ENCODE measurements around the gene ZEB2. TPM values are rescaled to one million over a fixed set of nuclear protein-coding genes. Genes with fewer than 3 reads are reported as not detected.

Gene ZEB2
- total RNA-seq, 4 donors from 2014 or later, result 21.7 to 52.1 (median 37.9) TPM

DNA sequence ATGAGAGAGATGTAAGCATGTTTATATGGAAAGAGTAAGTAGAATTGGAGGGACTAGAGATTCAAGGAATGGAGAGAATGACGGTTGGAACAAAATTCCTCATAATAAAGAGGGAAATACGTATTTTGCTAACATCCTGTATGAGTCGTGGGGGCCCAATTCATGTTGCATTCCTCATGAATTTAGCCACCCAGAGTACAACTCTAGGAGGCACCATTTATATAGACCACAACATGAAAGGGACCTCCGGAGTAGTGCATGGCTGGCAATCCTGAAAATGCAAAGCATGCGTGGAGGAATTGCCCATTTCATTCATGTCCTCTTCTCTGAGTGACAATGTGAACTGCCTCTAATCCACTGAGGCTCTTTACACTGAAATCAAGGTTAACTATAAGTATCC lies 168.2 kb downstream of the ZEB2 start:
- H3K36me3 ChIP-seq, result no peaks in the 10 kb centered on the region
- no peaks in the 10 kb centered on the region for H3K27me3 ChIP-seq
- H3K4me3 ChIP-seq (replicated peaks in 1 of 3), result no peak overlapping the region
- H3K27ac ChIP-seq, result no peak overlapping the region
- intact Hi-C loops (cut with DNase I), result no loop called here
- TF ChIP-seq POLR2A (IDR thresholded peaks at IDR 0.05), result no peak
- TF ChIP-seq, protein P1, sequence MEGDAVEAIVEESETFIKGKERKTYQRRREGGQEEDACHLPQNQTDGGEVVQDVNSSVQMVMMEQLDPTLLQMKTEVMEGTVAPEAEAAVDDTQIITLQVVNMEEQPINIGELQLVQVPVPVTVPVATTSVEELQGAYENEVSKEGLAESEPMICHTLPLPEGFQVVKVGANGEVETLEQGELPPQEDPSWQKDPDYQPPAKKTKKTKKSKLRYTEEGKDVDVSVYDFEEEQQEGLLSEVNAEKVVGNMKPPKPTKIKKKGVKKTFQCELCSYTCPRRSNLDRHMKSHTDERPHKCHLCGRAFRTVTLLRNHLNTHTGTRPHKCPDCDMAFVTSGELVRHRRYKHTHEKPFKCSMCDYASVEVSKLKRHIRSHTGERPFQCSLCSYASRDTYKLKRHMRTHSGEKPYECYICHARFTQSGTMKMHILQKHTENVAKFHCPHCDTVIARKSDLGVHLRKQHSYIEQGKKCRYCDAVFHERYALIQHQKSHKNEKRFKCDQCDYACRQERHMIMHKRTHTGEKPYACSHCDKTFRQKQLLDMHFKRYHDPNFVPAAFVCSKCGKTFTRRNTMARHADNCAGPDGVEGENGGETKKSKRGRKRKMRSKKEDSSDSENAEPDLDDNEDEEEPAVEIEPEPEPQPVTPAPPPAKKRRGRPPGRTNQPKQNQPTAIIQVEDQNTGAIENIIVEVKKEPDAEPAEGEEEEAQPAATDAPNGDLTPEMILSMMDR (IDR thresholded peaks at IDR 0.05), result no peak
- H3K9me3 ChIP-seq, result no peaks in the 10 kb centered on the region
- 95% methylated on average over 5 of the region's 5 CpGs for WGBS, 2 donors
- H3K4me1 ChIP-seq, result peaks cover 32 to 42% of the 10 kb centered on the region in 2 donors
- no peak for DNase-seq

DNA sequence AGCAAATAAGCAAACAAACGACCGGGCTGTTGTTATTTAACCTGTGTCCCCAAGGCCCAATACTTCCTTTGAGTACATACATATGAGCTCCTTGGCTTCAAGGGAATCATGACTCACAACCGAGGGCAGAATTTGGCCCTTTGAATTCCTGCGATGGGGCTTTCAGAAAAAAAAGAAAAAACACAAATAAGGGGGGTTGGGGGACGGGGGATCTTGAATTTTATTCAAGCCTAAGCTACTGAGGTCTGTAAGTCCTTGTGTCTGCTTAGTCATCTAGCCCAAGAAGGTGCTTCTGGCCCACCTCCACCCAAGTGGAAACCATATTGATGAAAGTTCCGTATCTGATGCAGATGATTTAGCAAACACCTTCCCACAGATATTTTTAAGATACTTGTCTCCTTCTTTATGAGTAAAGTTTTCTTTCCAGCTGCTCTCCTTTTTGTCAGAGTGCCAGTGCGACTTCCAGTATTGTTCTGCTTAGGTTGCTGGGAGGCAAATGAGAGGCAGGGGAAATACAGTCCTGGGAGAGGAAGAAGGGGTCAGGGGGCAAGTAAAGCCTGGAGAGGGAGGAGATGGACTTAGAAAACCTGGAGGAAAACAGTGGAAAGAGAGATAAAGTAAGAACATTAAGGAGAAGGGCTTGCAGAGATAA lies 169.6 kb downstream of the ZEB2 start:
- TF ChIP-seq, protein P1 (IDR thresholded peaks at IDR 0.05), result no peak
- no peak for TF ChIP-seq POLR2A (IDR thresholded peaks at IDR 0.05)
- intact Hi-C loops (cut with DNase I), result no loop called here
- 27 to 31% methylated on average over 7 of the region's 7 CpGs for WGBS, 2 donors
- H3K36me3 ChIP-seq, result no peaks in the 10 kb centered on the region
- H3K4me3 ChIP-seq (replicated peaks in 1 of 3), result peak overlapping the region in 1 of 3 donors; percentile 5
- H3K27me3 ChIP-seq, result no peaks in the 10 kb centered on the region
- H3K4me1 ChIP-seq, result peaks cover 32 to 42% of the 10 kb centered on the region in 2 donors
- no peaks in the 10 kb centered on the region for H3K9me3 ChIP-seq
- peak; percentile 21 to 23 for DNase-seq
- H3K27ac ChIP-seq, result peak overlapping the region; percentile 70 to 95 (median 88)

DNA sequence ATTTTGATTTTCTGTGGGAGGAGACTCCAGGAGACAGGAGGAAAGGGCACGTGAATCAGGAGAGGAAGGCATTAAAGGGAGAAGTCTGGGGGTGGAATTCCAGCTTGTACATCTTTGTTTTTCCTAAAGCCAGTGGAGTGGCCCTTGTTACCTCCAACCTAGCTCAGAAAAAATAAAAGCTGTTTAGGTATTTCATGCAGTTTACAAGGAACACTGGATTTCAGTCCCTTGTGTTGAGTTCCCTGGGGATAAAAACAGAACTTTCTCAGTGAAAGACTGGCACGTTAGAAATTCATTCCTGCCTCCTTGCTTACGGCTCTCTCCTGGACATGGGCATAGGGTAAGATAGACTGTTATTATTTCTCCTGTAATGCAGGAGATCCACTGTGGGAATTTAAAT lies 170.2 kb downstream of the ZEB2 start:
- no peaks in the 10 kb centered on the region for H3K27me3 ChIP-seq
- WGBS, 2 donors, result 22 to 23% methylated on average over 3 of the region's 3 CpGs
- no peaks in the 10 kb centered on the region for H3K36me3 ChIP-seq
- peak overlapping the region in 1 of 3 donors; percentile 5 for H3K4me3 ChIP-seq (replicated peaks in 1 of 3)
- H3K27ac ChIP-seq, result peak overlapping the region; percentile 70 to 95 (median 88)
- H3K9me3 ChIP-seq, result no peaks in the 10 kb centered on the region
- TF ChIP-seq POLR2A (IDR thresholded peaks at IDR 0.05), result peak in 1 of 2 donors; percentile 55
- TF ChIP-seq, protein P1 (IDR thresholded peaks at IDR 0.05), result no peak
- H3K4me1 ChIP-seq, result peaks cover 32 to 42% of the 10 kb centered on the region in 2 donors
- intact Hi-C loops (cut with DNase I), result no loop called here
- peak; percentile 17 to 25 for DNase-seq

DNA sequence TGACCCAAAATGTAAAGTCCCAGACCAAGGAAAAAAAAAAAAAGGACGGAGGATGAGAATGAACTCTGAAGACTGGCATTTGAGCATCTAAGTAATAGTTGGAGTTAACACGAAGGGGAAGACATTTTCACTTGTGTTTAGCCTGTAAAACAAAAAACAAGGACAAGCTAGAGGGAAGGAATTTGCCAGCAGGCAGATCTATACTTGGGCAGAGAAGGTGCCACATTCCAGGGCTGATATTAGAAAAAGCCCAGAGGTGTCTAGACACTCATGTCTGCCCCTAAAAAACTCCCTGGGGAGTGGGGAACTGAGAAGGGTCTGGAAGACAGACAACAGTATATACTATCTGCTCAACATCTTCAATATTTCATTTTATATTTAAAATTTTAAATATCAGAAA lies 171.1 kb downstream of the ZEB2 start:
- no peak for TF ChIP-seq POLR2A (IDR thresholded peaks at IDR 0.05)
- TF ChIP-seq, protein P1 (IDR thresholded peaks at IDR 0.05), result no peak
- H3K27me3 ChIP-seq, result no peaks in the 10 kb centered on the region
- 52 to 64% methylated on average over 2 of the region's 2 CpGs for WGBS, 2 donors
- H3K36me3 ChIP-seq, result no peaks in the 10 kb centered on the region
- no peak for DNase-seq
- no peak overlapping the region for H3K4me3 ChIP-seq (replicated peaks in 1 of 3)
- H3K4me1 ChIP-seq, result peaks cover 32 to 42% of the 10 kb centered on the region in 2 donors
- intact Hi-C loops (cut with DNase I), result no loop called here
- H3K9me3 ChIP-seq, result no peaks in the 10 kb centered on the region
- peak overlapping the region; percentile 70 to 95 (median 88) for H3K27ac ChIP-seq

DNA sequence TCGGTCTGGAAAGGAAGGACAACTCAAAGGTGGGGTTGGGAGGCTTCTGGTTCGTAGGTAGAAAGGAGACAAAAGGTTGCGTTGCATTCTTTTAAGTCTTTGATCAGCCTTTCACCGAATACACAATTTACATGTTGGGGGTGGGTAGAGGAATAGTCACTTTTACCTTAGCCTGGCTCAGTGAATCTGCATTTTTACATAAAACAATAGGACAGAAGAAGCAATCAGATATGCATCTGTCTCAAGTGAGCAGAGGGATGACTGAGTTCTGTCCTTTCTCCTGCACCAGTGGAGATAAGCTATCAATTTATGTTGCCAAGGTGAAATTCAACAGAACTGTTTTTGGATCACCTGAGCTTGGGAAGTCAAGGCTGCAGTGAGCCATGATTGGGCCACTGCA lies 173.7 kb downstream of the ZEB2 start:
- intact Hi-C loops (cut with DNase I), result no loop called here
- Histone ChIP-seq H3K4me3 (replicated peaks in 1 of 3) (no peak overlapping the region), H3K27me3 (no peaks in the 10 kb centered on the region), H3K9me3 (no peaks in the 10 kb centered on the region), H3K4me1 (peaks cover 32 to 36% of the 10 kb centered on the region in 2 donors), H3K36me3 (no peaks in the 10 kb centered on the region), H3K27ac (no peak overlapping the region)
- 94 to 95% methylated on average over 4 of the region's 4 CpGs for WGBS, 2 donors
- TF ChIP-seq POLR2A (IDR thresholded peaks at IDR 0.05), result no peak
- TF ChIP-seq, protein P1 (IDR thresholded peaks at IDR 0.05), result no peak
- no peak for DNase-seq

Measured in thyroid gland (tissue), 4 donors.